Measurements from ENCODE around the gene TNNT1.
"Not testable (repeated sequence)": the region's sequence is repeated elsewhere in the genome, so short reads cannot be mapped to it uniquely, and the experiment has no call there.

TNNT1 gene

GRCh38 chr19:55166530-55167268 is 17.7 kb upstream of the TNNT1 start, which contains the start of gene DNAAF3:
Gene DNAAF3, minus strand, starts transcription at chr19:55166613. Its CDS starts 200 bp downstream, at chr19:55166413.
- peak; percentile 98 for DNase-seq

GRCh38 chr19:55165952-55166529 is 17.0 kb upstream of the TNNT1 start:
- DNase-seq, result peak; percentile 64

GRCh38 chr19:55161571-55162322 is 12.7 kb upstream of the TNNT1 start:
- DNase-seq, result no peak

- no peak for DNase-seq
Observed at GRCh38 chr19:55160986-55161365, 12.0 kb upstream of the TNNT1 start.

- peak; percentile 80 for DNase-seq
Observed at GRCh38 chr19:55160128-55160985, 11.4 kb upstream of the TNNT1 start.

GRCh38 chr19:55158848-55159749 is 10.1 kb upstream of the TNNT1 start:
- no peak for DNase-seq

- no peak for DNase-seq
Observed at GRCh38 chr19:55158423-55158822, 9.4 kb upstream of the TNNT1 start.

GRCh38 chr19:55157064-55157908 is 8.3 kb upstream of the TNNT1 start, which contains the start of gene TNNI3:
Gene TNNI3, minus strand, starts transcription at chr19:55157732. Its CDS starts 143 bp downstream, at chr19:55157589.
- no peak for DNase-seq

- peak; percentile 24 for DNase-seq
Observed at GRCh38 chr19:55156202-55157063, 7.4 kb upstream of the TNNT1 start.

- DNase-seq, result not testable (repeated sequence)
Observed at GRCh38 chr19:55155784-55156183, 6.8 kb upstream of the TNNT1 start.

- DNase-seq, result no peak
Observed at GRCh38 chr19:55153652-55154264, 4.8 kb upstream of the TNNT1 start.

GRCh38 chr19:55152017-55152416 is 3.0 kb upstream of the TNNT1 start:
- no peak for DNase-seq

GRCh38 chr19:55147545-55148251 is 1.3 kb downstream of the TNNT1 start:
- DNase-seq, result no peak

- DNase-seq, result no peak
Observed at GRCh38 chr19:55146705-55147273, 2.2 kb downstream of the TNNT1 start.

GRCh38 chr19:55146078-55146704 is 2.8 kb downstream of the TNNT1 start:
- DNase-seq, result peak; percentile 15

GRCh38 chr19:55145232-55145631 is 3.8 kb downstream of the TNNT1 start:
- no peak for DNase-seq

- no peak for DNase-seq
Observed at GRCh38 chr19:55141696-55142095, 7.3 kb downstream of the TNNT1 start.

GRCh38 chr19:55137915-55138314 is 11.1 kb downstream of the TNNT1 start:
- DNase-seq, result no peak
